Globus pallidus (tissue), 1 donor: ENCODE results near the gene COLEC12.

Source experiments
- DNase-seq: peaks from one replicate; pipeline ENCODE4 v3.0.0-alpha.2; 2015; ENCODE audit warnings: low spot score

Gene COLEC12

DNA sequence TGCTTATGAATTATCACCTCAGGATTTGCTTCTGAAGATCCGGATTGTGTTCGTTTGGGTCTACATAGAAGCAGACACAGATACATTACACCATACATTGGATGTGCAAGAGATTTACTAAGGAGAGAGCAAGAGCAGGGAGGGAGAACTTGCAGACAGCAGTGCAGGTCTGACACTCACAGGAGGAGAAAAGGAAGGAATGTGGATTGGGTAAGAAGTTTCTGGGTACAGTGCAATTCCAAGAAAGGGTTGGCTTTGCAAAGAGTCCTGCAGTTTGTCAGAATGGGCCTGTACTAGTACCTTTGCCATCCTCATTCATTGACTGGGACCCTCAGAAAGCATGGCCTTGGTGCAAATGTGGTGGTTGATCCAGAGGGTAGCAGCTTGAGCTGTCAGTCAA lies 227.9 kb downstream of the COLEC12 start:
- DNase-seq, result no peak

DNA sequence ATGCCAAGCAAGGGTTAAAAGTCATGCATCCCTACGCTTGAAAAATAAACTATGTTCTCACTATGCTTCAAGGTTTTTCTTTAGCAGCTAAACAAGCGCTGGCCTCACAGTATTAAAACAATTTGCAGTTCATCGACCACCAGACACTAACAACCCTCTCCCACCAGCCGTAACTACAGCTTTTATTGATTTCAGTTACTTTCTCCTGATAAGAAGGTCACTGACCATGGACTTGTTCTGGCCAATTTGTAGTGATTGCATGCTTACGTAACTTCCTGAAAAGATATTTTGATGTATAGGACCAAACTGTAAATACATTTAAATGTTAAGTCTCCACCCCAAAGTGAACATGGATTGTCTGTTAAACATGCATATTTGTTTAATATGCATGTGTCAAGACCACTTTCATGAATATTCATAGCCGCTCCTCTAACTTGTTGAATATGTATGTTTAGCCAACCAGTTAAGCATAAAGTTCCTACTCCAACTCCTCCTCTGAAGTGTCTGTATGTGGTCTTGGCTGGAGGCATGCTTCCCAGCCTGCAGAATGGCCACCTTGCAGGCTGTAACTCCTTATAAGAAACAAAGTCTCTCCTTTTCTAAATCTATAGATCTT lies 230.9 kb downstream of the COLEC12 start:
- DNase-seq, result no peak

DNA sequence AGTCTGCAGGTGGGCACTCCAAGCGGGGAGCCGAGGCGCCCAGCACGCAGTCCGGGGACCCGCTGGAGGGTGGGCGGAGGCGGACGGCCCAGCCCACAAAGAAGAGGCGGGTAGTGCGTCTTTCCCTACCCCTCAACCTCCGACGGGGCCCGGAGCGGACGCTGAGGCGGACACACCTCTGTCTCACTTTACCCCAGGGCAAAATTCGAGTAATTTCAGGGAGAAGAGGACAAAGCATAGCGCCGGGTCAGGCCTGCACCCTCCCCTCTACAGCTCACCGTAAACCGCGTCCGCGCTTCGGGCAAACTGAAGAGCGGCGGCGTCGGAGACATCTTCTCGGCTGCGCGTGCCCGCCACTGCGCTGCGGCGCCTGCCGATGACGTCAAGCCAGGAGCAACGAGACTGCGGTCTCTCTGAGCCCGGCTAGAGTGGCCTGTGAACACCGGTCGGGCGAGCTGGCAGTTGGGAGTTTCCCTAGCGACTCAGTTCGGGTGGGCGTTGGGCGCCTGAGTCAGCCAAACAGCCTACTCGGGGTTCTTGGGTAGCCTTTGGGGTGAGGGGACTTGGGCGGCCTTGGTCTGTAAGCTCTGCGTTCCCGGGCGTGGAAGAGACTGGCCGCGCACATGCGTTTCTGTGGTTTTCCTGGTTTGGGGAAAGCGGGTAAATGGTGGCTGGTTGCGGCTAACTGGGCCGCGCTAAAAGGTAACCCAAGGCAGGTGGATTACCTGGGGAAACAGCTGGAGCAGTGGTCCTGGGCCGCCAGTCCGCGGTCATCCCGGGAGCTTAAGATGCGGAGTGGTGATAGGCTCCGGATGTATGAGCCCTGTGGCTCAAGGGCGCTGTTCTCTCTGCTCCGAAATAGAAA lies 232.6 kb downstream of the COLEC12 start, which contains the start of gene THOC1:
Gene THOC1 (minus strand): TSS at position 360 of the 865 bp plus-strand sequence. CDS start 28 bp downstream, at position 332.
- DNase-seq, result peak; percentile 87

DNA sequence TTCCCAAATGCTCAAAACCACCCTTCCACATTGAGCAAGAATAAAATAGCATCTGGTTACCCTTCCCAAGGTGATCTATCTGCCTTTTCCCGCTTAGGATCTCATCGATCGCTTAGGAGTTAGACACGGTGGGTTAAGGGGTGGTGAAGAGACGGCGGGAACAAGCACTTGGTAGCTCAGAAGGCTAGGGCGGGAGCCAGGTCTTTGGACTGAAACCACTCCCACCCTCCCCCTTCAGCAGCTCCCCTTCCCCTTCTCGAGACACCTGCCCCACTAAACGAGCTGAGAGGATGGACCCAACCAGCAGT lies 233.2 kb downstream of the COLEC12 start:
- no peak for DNase-seq
